ENCODE measurements around the gene MRPL16.

Gene MRPL16

GRCh38 chr11:59794417-59794816 lies 16.2 kb downstream of the MRPL16 start:
- no peaks in the 10 kb centered on the region for H3K9me3 ChIP-seq (ENCODE audit: insufficient read depth, low read length, severe bottlenecking)
- H3K79me2 ChIP-seq (ENCODE audit: insufficient read depth, low read length), result no peaks in the 10 kb centered on the region
- DNase-seq (no peak), ATAC-seq (ENCODE audit: insufficient read depth, low read depth) (no peak)
- H3K27me3 ChIP-seq (ENCODE audit: insufficient read depth, low read length, poor library complexity), result no peaks in the 10 kb centered on the region
- H4K20me1 ChIP-seq (ENCODE audit: insufficient read depth, low read length), result no peaks in the 10 kb centered on the region
- no peaks in the 10 kb centered on the region for H3K4me1 ChIP-seq (ENCODE audit: insufficient read depth, low read length)
- H3K4me2 ChIP-seq (ENCODE audit: insufficient read depth, low read length), result no peak overlapping the region
- H2AFZ ChIP-seq (ENCODE audit: low read depth, low read length), result no peak overlapping the region
- H3K4me3 ChIP-seq (ENCODE audit: low read depth in 1 of 2, low read length in 2 of 2), result no peak overlapping the region
- no peak overlapping the region for H3K9ac ChIP-seq (ENCODE audit: low read depth, low read length)
- no peak for TF ChIP-seq EZH2 (IDR thresholded peaks at IDR 0.05; ENCODE audit: borderline replicate concordance, low read depth, low read length, severe bottlenecking)
- TF ChIP-seq CTCF (IDR thresholded peaks at IDR 0.05; ENCODE audit: borderline replicate concordance, extremely low read depth, low read length, poor library complexity, severe bottlenecking), result no peak
- H3K27ac ChIP-seq (ENCODE audit: low read length), result no peak overlapping the region
- H3K36me3 ChIP-seq (ENCODE audit: insufficient read depth, low read length), result no peaks in the 10 kb centered on the region

- Histone ChIP-seq H3K4me3 (ENCODE audit: low read depth in 1 of 2, low read length in 2 of 2) (no peak overlapping the region), H3K9me3 (ENCODE audit: insufficient read depth, low read length, severe bottlenecking) (no peaks in the 10 kb centered on the region), H2AFZ (ENCODE audit: low read depth, low read length) (no peak overlapping the region), H3K4me1 (ENCODE audit: insufficient read depth, low read length) (no peaks in the 10 kb centered on the region), H3K4me2 (ENCODE audit: insufficient read depth, low read length) (no peak overlapping the region), H4K20me1 (ENCODE audit: insufficient read depth, low read length) (no peaks in the 10 kb centered on the region), H3K27me3 (ENCODE audit: insufficient read depth, low read length, poor library complexity) (no peaks in the 10 kb centered on the region), H3K27ac (ENCODE audit: low read length) (no peak overlapping the region), H3K79me2 (ENCODE audit: insufficient read depth, low read length) (no peaks in the 10 kb centered on the region), H3K9ac (ENCODE audit: low read depth, low read length) (no peak overlapping the region), H3K36me3 (ENCODE audit: insufficient read depth, low read length) (no peaks in the 10 kb centered on the region)
- no peak for DNase-seq
- ATAC-seq (ENCODE audit: insufficient read depth, low read depth), result no peak
- no peak for TF ChIP-seq CTCF (IDR thresholded peaks at IDR 0.05; ENCODE audit: borderline replicate concordance, extremely low read depth, low read length, poor library complexity, severe bottlenecking)
- no peak for TF ChIP-seq EZH2 (IDR thresholded peaks at IDR 0.05; ENCODE audit: borderline replicate concordance, low read depth, low read length, severe bottlenecking)
Measured at GRCh38 chr11:59792507-59792906, 18.1 kb downstream of the MRPL16 start.

GRCh38 chr11:59791639-59792038 lies 18.9 kb downstream of the MRPL16 start:
- no peaks in the 10 kb centered on the region for H3K36me3 ChIP-seq (ENCODE audit: insufficient read depth, low read length)

More at GRCh38 chr11:59791639-59792038, 18.9 kb downstream of the MRPL16 start:
- no peak overlapping the region for H3K27ac ChIP-seq (ENCODE audit: low read length)
- H3K4me3 ChIP-seq (ENCODE audit: low read depth in 1 of 2, low read length in 2 of 2), result no peak overlapping the region
- no peaks in the 10 kb centered on the region for H3K27me3 ChIP-seq (ENCODE audit: insufficient read depth, low read length, poor library complexity)
- H3K9me3 ChIP-seq (ENCODE audit: insufficient read depth, low read length, severe bottlenecking), result no peaks in the 10 kb centered on the region
- no peaks in the 10 kb centered on the region for H4K20me1 ChIP-seq (ENCODE audit: insufficient read depth, low read length)
- no peak overlapping the region for H2AFZ ChIP-seq (ENCODE audit: low read depth, low read length)
- H3K9ac ChIP-seq (ENCODE audit: low read depth, low read length), result no peak overlapping the region
- no peak for ATAC-seq (ENCODE audit: insufficient read depth, low read depth)
- DNase-seq, result no peak
- TF ChIP-seq EZH2 (IDR thresholded peaks at IDR 0.05; ENCODE audit: borderline replicate concordance, low read depth, low read length, severe bottlenecking) (no peak), CTCF (IDR thresholded peaks at IDR 0.05; ENCODE audit: borderline replicate concordance, extremely low read depth, low read length, poor library complexity, severe bottlenecking) (no peak)
- H3K4me1 ChIP-seq (ENCODE audit: insufficient read depth, low read length), result no peaks in the 10 kb centered on the region
- H3K4me2 ChIP-seq (ENCODE audit: insufficient read depth, low read length), result no peak overlapping the region
- no peaks in the 10 kb centered on the region for H3K79me2 ChIP-seq (ENCODE audit: insufficient read depth, low read length)

Measured in DND-41 (cell line).